ENCODE results near the gene CYSTM1.

DNA sequence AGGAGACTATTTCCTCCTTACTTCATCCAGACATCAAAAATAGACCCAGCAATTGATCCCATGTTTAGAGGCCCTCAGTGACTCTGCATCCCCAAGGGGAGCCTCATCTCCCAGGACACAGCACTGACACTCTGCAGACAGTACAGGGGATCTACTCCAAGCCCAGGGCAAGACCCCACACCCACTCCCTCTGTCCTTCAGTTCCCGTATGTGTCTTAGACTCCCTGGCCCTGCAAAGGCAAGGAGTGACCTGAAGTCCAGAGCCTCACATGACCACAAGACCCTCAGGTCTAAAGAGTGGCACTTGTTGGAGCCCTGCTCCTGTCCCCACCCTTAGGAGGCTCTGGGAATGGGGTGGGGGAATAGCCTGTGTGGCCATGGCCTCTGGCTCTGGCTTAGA, 27.5 kb upstream of the CYSTM1 start:
- TF ChIP-seq POLR2A (IDR thresholded peaks at IDR 0.05; ENCODE audit: low read length) (no peak), KDM1A (IDR thresholded peaks at IDR 0.05; ENCODE audit: low read depth) (no peak), PHF8 (IDR thresholded peaks at IDR 0.05; ENCODE audit: borderline replicate concordance, low read depth) (no peak), BHLHE40 (IDR thresholded peaks at IDR 0.05; ENCODE audit: low read depth, low read length) (no peak), CHD4 (IDR thresholded peaks at IDR 0.05; ENCODE audit: borderline replicate concordance) (no peak)

Data from A549 (cell line).